PC-9 (cell line): Measurements from ENCODE around the gene LMF1. TPM values are rescaled to one million over a fixed set of nuclear protein-coding genes. Genes with fewer than 3 reads are reported as not detected.

Experiments used
- BruUV-seq: library from RNA; stranded (reverse); fragments of 400-500 nt; replicated peaks from 2 replicates; lab custom pipeline; 2021; lab: Mats Ljungman, UMichigan
- CTCF ChIA-PET: fragments of 300-600 bp; sonication (Branson Sonifier 250); formaldehyde crosslinking; loops from one replicate; lab custom pipeline; 2022; ENCODE audit warnings: antibody characterized with exemption; lab: Charles Lee
- POLR2A ChIA-PET: fragments of 300-600 bp; sonication (Branson Sonifier 250); formaldehyde crosslinking; loops from one replicate; lab custom pipeline; 2022; ENCODE audit warnings: antibody characterized with exemption; ENCODE audit not compliant: unreplicated experiment; lab: Charles Lee
- DNase-seq, 2 experiments: peaks; one replicate each; pipeline versions ENCODE4 v3.0.0 to v3.0.0-alpha.2; 2015 to 2022; ENCODE audit warnings: mixed read lengths in 1 of 2
- H2AFZ ChIP-seq: fragments of 200-600 bp; sonication (generic); 2 replicates; pipeline ENCODE4 v1.8.1; 2017; ENCODE audit warnings: antibody characterized with exemption
- H3F3A ChIP-seq: fragments of 200-600 bp; sonication (generic); 2 replicates; pipeline ENCODE4 v1.8.1; 2017; ENCODE audit warnings: antibody characterized with exemption, mild to moderate bottlenecking, low read depth; ENCODE audit not compliant: insufficient read depth
- H3K27ac ChIP-seq: fragments of 200-600 bp; sonication (generic); 2 replicates; pipeline ENCODE4 v1.6.1; 2016; ENCODE audit warnings: mixed run types
- H3K27me3 ChIP-seq: fragments of 200-600 bp; sonication (generic); 2 replicates; pipeline ENCODE4 v1.6.1; 2016; ENCODE audit warnings: low read depth, mixed run types; ENCODE audit not compliant: insufficient read depth
- H3K36me3 ChIP-seq: fragments of 200-600 bp; sonication (generic); 2 replicates; pipeline ENCODE4 v1.6.1; 2016; ENCODE audit warnings: low read depth, mixed run types
- H3K4me1 ChIP-seq: fragments of 200-600 bp; sonication (generic); replicated peaks from 2 replicates; pipeline ENCODE4 v1.6.1; 2016; ENCODE audit warnings: mixed run types; ENCODE audit not compliant: insufficient read depth
- H3K4me2 ChIP-seq: fragments of 200-600 bp; sonication (generic); 2 replicates; pipeline ENCODE4 v1.6.1; 2017; ENCODE audit warnings: mixed run types
- H3K4me3 ChIP-seq: fragments of 200-600 bp; sonication (generic); 2 replicates; pipeline ENCODE4 v1.6.1; 2016; ENCODE audit warnings: mixed run types
- H3K79me2 ChIP-seq: fragments of 200-600 bp; sonication (generic); 2 replicates; pipeline ENCODE4 v1.6.1; 2017; ENCODE audit warnings: low read depth, mixed run types
- H3K9me2 ChIP-seq: fragments of 200-600 bp; sonication (generic); 2 replicates; pipeline ENCODE4 v1.8.1; 2017; ENCODE audit warnings: mild to moderate bottlenecking; ENCODE audit not compliant: insufficient read depth
- H3K9me3 ChIP-seq: fragments of 200-600 bp; sonication (generic); 2 replicates; pipeline ENCODE4 v1.8.1; 2016; ENCODE audit warnings: low read depth; ENCODE audit not compliant: insufficient read depth
- H4K20me1 ChIP-seq: fragments of 200-600 bp; sonication (generic); 2 replicates; pipeline ENCODE4 v1.8.1; 2017; ENCODE audit not compliant: insufficient read depth
- CTCF ChIP-seq: fragments of 200-600 bp; sonication (generic); conservative IDR thresholded peaks from 2 replicates; pipeline ENCODE4 v1.6.1; 2017; ENCODE audit warnings: mixed run types, antibody characterized with exemption, mild to moderate bottlenecking, moderate library complexity
- EZH2 ChIP-seq: fragments of 200-600 bp; sonication (generic); IDR thresholded peaks from 2 replicates; pipeline ENCODE4 v1.8.0; 2017; ENCODE audit warnings: antibody characterized with exemption, low read depth
- intact Hi-C: fragments of 100-400 bp; cut with micrococcal nuclease; formaldehyde crosslinking; loops from one replicate; pipeline ENCODE4 v1.10.0; 2022; ENCODE audit not compliant: unreplicated experiment
- total RNA-seq: library from RNA; stranded (reverse); gene quantifications from 2 replicates; pipeline ENCODE4 v1.2.3, GENCODE V29; 2021

Gene LMF1
- total RNA-seq, 1 experiment from 2014 or later = 31.3 TPM

GRCh38 chr16:914440-914839 lies 56.3 kb downstream of the LMF1 start:
- BruUV-seq = no TSS peak
- Histone ChIP-seq H3K4me3 (no peak overlapping the region), H4K20me1 (no peaks in the 10 kb centered on the region), H3K9me3 (no peaks in the 10 kb centered on the region), H3K79me2 (no peaks in the 10 kb centered on the region), H3K9me2 (no peaks in the 10 kb centered on the region), H3F3A (no peaks in the 10 kb centered on the region), H3K36me3 (no peaks in the 10 kb centered on the region), H2AFZ (no peak overlapping the region), H3K4me1 (no peaks in the 10 kb centered on the region), H3K27ac (no peak overlapping the region), H3K4me2 (no peak overlapping the region), H3K27me3 (no peaks in the 10 kb centered on the region)
- POLR2A ChIA-PET = no interaction called here
- CTCF ChIA-PET = no interaction called here
- no peak for DNase-seq
- intact Hi-C loops = no loop called here
- TF ChIP-seq CTCF (no peak), EZH2 (no peak)

GRCh38 chr16:913817-914439 lies 56.9 kb downstream of the LMF1 start:
- no peak for DNase-seq
- no TSS peak for BruUV-seq
- no peaks in the 10 kb centered on the region for H4K20me1 ChIP-seq
- H3K9me3 ChIP-seq = no peaks in the 10 kb centered on the region
- H3K4me3 ChIP-seq = no peak overlapping the region
- ChIA-PET POLR2A (interaction anchor here (0.6 kb wide), 1 partner anchor 123 kb away, joined by 3 read pairs; no protein-coding TSS in a partner anchor), CTCF (no interaction called here)
- no peaks in the 10 kb centered on the region for H3K9me2 ChIP-seq
- no peaks in the 10 kb centered on the region for H3K36me3 ChIP-seq
- no peaks in the 10 kb centered on the region for H3K79me2 ChIP-seq
- no peaks in the 10 kb centered on the region for H3K4me1 ChIP-seq
- intact Hi-C loops = no loop called here
- H3K4me2 ChIP-seq = no peak overlapping the region
- TF ChIP-seq EZH2 = no peak
- TF ChIP-seq CTCF = no peak
- no peaks in the 10 kb centered on the region for H3F3A ChIP-seq
- H3K27me3 ChIP-seq = no peaks in the 10 kb centered on the region
- H3K27ac ChIP-seq = no peak overlapping the region
- no peak overlapping the region for H2AFZ ChIP-seq

- Histone ChIP-seq H3K9me3 (no peaks in the 10 kb centered on the region), H3F3A (no peaks in the 10 kb centered on the region), H3K4me1 (no peaks in the 10 kb centered on the region), H3K36me3 (no peaks in the 10 kb centered on the region), H3K27me3 (no peaks in the 10 kb centered on the region), H3K4me3 (no peak overlapping the region), H3K79me2 (no peaks in the 10 kb centered on the region), H3K9me2 (no peaks in the 10 kb centered on the region), H2AFZ (no peak overlapping the region), H3K4me2 (no peak overlapping the region), H4K20me1 (no peaks in the 10 kb centered on the region), H3K27ac (no peak overlapping the region)
- CTCF ChIA-PET = no interaction called here
- BruUV-seq = no TSS peak
- DNase-seq = no peak
- intact Hi-C loops = no loop called here
- TF ChIP-seq EZH2 (no peak), CTCF (no peak)
- POLR2A ChIA-PET = interaction anchor here (0.6 kb wide), 1 partner anchor 124 kb away, joined by 3 read pairs; no protein-coding TSS in a partner anchor
These were observed 57.8 kb downstream of the LMF1 start for GRCh38 chr16:912684-913613.
